Activated CD8-positive, alpha-beta memory T cell treated with anti-CD3 and anti-CD28 coated beads for 4 hours (primary cell): ENCODE results near the gene NPTXR.
"Not testable (repeated sequence)": the region's sequence is repeated elsewhere in the genome, so short reads cannot be mapped to it uniquely, and the experiment has no call there.

Experiments used
- DNase-seq, 2 donors: peaks; one replicate each; pipeline ENCODE4 v3.0.0-alpha.2; 2020; ENCODE audit warnings: low read depth in 2 of 2

NPTXR gene

GRCh38 chr22:38831166-38831945 is 12.5 kb downstream of the NPTXR start:
- DNase-seq, result no peak

- no peak for DNase-seq
Observed at GRCh38 chr22:38830845-38831108, 13.1 kb downstream of the NPTXR start.

DNA sequence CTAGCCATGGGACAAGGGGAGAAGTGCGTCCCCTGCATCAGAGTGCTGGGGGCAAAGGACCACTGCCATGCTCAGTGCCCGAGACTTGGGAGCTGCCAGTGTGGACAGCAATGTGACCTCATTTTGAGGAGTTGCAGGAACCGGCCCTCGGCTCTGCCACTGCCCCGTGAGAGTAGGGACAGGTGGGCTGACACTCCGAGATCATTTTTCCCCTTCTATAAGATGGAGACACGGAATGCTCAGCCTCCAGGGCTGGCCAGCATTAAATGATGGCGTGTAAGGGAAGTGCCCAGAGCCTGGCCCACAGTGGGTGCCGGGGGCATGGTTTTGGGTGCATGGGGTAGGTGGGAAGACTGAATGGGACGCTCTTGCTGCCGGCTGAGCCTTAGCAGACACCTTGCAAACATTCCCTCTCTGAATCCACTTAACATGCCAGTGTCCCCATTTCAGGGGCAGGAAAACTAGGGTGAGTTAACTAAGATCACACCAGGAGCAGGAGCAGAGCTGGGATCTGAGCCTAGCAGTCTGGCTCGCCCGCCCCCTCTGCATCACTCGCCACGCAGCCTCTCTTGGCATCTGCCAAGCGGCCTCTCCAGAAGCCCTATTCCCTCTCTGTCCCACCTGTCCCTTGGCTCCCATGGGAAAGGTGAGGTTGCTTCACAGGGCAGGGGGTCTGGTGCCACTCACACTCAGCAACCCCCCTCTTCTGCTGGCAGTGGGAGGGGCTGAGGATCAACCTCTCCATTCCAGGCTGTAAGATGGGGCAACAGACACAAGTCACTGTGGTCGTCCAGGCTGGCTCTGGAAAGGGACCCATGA is 13.6 kb downstream of the NPTXR start:
- DNase-seq, result no peak

- DNase-seq, result no peak
Observed at GRCh38 chr22:38829485-38829884, 14.3 kb downstream of the NPTXR start.

GRCh38 chr22:38828616-38829205 is 15.1 kb downstream of the NPTXR start:
- no peak for DNase-seq

GRCh38 chr22:38828191-38828590 is 15.6 kb downstream of the NPTXR start:
- no peak for DNase-seq

GRCh38 chr22:38827510-38827909 is 16.3 kb downstream of the NPTXR start:
- DNase-seq, result no peak

DNA sequence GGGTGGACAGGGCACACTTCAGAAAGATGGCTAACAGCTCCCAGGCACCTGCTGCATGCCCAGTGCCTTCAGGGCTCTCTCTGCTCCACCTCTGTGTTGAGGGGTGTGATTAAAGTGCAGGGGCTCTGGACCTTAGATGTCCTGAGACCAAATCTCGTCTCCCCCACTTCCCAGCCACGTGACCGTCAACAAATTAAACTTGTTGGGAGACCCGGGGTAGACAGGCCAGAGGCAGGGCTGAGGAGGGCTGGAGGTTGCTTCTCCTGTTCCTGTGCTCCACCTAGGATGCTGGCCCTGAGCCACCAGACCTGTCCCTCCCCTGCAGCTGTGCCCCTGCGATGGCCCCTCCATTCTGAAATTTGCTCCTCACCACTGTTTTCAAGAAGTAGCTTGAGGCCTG is 17.0 kb downstream of the NPTXR start:
- no peak for DNase-seq

- no peak for DNase-seq
Observed at GRCh38 chr22:38826386-38826785, 17.4 kb downstream of the NPTXR start.

GRCh38 chr22:38824585-38824984 is 19.2 kb downstream of the NPTXR start:
- peak in 1 of 2 donors; percentile 13 for DNase-seq

DNA sequence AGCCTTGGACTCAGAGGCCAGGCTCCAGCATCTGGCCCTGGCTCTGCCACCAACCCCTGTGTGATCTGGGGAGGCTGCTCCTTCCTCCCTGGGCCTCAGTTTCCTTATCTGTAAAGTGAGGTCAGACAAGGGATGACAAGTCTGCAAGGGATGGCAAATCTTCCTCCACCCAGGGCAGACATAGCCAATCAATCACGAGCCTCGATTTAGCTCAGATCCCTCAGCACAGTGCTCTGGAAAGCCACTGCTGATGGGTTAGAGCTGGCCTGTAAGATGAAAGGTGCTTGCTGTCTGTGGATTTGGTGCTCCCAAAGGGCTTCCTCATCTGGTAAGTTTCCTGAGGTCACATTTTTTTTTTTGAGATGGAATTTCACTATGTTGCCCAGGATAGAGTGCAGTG is 20.2 kb downstream of the NPTXR start:
- DNase-seq, result no peak

DNA sequence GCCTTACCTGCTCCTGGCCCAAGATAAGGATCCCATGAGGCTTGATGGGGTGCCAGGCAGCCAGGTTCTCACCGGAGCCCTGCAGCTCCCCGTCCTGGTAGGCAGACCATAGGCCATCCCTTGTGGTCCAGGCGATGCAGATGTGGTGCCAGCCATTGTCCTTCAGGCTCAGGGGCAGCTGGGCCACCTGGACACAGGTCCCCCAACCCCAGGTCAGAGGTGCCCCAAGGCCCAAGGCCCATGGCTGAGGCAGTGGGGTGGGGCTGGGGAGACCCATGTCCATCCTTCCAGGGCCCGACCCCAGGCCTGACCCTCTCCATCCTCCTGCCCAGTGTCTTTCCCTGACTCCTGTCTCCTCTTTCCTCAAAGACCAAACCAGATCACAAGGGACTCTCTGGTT is 20.8 kb downstream of the NPTXR start:
- no peak for DNase-seq

DNA sequence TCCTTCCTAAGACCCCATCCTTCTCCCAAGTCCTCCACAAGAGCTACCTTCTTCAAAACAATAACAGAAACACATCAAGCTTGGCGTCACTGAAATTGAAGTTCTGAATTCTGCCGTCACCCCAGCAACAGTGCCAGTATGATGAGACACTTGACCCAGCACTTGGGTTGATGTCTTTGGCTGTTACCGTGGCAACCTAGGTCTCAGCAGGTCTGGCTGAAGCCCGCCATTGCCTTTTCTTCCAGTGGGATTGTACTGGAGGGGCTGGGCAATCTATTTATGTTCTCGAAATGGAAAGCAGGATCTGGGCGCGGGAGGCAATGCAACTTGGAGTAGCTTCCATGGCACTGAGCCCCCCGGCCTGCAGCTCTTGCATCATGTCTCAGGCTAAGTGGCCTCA is 23.8 kb downstream of the NPTXR start:
- no peak for DNase-seq

DNA sequence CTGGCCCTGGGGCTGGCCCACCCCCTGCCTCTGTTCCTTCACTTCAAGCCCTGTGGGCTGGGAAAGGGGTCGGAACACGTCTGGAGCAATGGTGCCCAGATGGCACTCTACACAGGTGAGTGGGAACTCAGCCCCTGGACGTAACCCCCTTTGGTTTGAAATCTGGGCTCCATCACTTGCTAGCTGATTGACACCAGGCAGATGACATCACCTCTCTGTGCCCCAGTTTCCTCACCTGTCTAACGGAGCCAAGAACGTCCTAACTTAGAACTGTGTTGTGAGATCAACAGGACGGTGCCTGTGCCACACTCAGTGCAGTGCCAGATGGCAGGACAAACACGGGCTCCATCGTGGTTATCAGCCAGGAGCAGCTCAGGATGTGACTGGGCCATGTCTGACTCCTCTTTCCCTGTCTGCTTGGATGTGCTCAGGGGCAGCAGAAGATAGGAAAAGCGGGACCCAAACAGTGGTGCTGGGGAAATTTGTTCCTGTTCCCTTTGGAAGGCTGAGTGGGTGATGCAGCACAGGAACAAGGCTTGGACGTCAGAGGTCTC is 24.4 kb downstream of the NPTXR start:
- DNase-seq, result no peak

GRCh38 chr22:38817196-38817595 is 26.6 kb downstream of the NPTXR start:
- no peak for DNase-seq

- no peak for DNase-seq
Observed at GRCh38 chr22:38815842-38816241, 28.0 kb downstream of the NPTXR start.

GRCh38 chr22:38811241-38811640 is 32.6 kb downstream of the NPTXR start:
- no peak for DNase-seq

DNA sequence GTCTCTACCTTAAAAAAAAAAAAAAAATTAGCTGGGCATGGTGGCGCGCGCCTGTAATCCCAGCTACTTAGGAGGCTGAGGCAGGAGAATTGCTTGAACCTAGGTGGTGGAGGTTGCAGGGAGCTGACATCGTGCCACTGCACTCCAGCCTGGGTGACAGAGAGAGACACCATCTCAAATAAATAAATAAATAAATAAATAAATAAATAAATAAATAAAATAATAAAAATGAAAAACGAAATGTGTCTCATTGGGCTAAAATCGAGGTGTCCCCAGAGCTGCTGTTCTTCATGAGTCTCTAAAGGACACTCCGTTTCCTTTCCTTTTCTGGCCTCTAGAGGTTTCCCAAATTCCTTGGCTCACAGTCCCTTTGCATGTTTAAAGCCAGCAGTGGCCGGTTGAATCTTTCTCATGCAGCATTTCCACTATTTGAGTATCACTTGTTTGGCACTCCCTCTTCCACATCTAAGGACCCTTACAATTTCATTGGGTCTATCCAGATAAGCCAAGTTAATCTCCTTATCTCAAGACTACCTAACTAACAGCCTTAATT is 38.7 kb downstream of the NPTXR start:
- not testable (repeated sequence) for DNase-seq

DNA sequence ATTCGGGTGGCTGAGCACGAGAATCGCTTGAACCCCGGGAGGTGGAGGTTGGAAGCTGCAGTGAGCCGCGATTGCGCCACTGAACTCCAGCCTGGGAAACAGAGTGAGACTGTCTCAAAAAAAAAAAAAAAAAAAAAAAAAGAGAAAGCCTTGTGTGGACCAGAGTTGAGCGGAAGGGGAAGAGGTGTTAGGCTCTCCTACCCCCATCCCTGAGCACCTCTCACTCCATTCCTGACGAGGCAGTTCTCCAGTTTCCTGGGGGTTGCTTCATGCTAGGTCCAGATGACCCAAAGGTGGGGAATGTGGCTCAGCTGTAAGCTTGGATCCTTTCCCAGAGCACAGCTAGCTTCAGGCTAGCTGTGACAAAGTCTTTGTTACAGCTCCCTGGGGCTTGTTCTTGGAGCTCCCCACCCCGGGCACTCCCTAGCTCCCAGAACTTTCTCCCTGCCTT is 41.1 kb downstream of the NPTXR start:
- DNase-seq, result no peak

DNA sequence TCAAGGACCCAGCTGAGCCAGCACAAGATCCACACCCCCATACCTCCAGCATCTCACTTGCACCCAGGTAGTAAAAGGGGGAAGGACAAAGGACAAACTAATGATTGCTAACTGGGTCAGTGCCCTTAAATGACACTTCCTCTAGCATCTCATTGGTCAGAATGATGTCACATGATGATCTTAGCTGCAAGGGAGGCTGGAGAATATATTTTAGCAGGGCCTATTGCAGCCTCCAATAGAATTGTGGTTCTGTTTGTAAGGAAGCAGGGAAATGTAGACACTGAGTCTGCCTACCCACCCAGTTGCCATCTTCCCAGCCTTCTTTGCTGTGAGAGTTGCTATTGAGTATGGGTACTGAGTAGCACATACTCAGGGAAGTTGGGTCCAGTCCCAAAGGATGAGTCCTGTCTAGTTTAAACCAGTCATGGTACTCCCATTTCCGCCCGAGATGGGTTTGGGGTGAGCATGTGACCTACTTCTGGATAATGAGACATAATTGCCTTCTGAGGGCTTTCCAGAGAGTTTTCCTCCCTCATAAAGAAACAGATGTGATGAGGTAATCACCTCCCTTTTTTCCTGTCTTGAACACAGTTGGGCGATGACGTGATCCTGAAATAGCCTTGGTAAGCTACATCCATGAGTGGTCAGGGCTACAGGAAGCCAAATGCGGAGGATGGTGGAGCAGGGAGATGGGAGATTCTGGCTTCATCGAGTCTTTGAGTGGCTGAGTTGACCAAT is 44.4 kb downstream of the NPTXR start:
- no peak for DNase-seq

- DNase-seq, result no peak
Observed at GRCh38 chr22:38798496-38798895, 45.3 kb downstream of the NPTXR start.
